Neural cell (in vitro differentiated cells): Measurements from ENCODE around the gene PRKRIP1. TPM values are rescaled to one million over a fixed set of nuclear protein-coding genes. Genes with fewer than 3 reads are reported as not detected.

ENCODE experiments used
- H2AFZ ChIP-seq: fragments of 200-600, 300-800 bp; sonication (generic), shearing (Covaris generic); 2 replicates; pipeline ENCODE4 v1.6.0; 2014; ENCODE audit warnings: low read depth, mild to moderate bottlenecking, antibody characterized with exemption, low read length, moderate library complexity
- H3F3A ChIP-seq: fragments of 200-600 bp; shearing (Covaris generic); 2 replicates; pipeline ENCODE4 v1.6.1; 2016; ENCODE audit warnings: mild to moderate bottlenecking, moderate library complexity, mixed read lengths, antibody characterized with exemption, low read length; ENCODE audit not compliant: insufficient read depth, poor library complexity, severe bottlenecking
- H3K27ac ChIP-seq: fragments of 200-600, 300-800 bp; sonication (generic), shearing (Covaris generic); 2 replicates; pipeline ENCODE4 v1.5.1; 2014; ENCODE audit warnings: mild to moderate bottlenecking, low read length, moderate library complexity
- H3K27me3 ChIP-seq: fragments of 300-800, 200-600 bp; sonication (generic), shearing (Covaris generic); 2 replicates; pipeline ENCODE4 v1.6.0; 2014; ENCODE audit warnings: mild to moderate bottlenecking, low read depth, low read length, moderate library complexity; ENCODE audit not compliant: insufficient read depth
- H3K36me3 ChIP-seq: fragments of 300-800, 200-600 bp; sonication (generic), shearing (Covaris generic); 2 replicates; pipeline ENCODE4 v1.5.1; 2014; ENCODE audit warnings: mild to moderate bottlenecking, antibody characterized with exemption, low read length, moderate library complexity; ENCODE audit not compliant: insufficient read depth
- H3K4me2 ChIP-seq: fragments of 300-800, 200-600 bp; sonication (generic), shearing (Covaris generic); 2 replicates; pipeline ENCODE4 v1.6.0; 2014; ENCODE audit warnings: mild to moderate bottlenecking, low read length
- H3K4me3 ChIP-seq: fragments of 300-800, 200-600 bp; sonication (generic), shearing (Covaris generic); 2 replicates; pipeline ENCODE4 v1.5.1; 2014; ENCODE audit warnings: mild to moderate bottlenecking, low read length, moderate library complexity
- H3K79me2 ChIP-seq: fragments of 200-600 bp; shearing (Covaris generic); replicated peaks from 2 replicates; pipeline ENCODE4 v1.6.0; 2014; ENCODE audit warnings: mild to moderate bottlenecking, low read length, moderate library complexity; ENCODE audit not compliant: insufficient read depth
- H3K9ac ChIP-seq: fragments of 300-800, 200-600 bp; sonication (generic), shearing (Covaris generic); 2 replicates; pipeline ENCODE4 v1.6.1; 2016; ENCODE audit warnings: mild to moderate bottlenecking, low read length, mixed read lengths
- H3K9me2 ChIP-seq: fragments of 200-600 bp; shearing (Covaris generic); 2 replicates; pipeline ENCODE4 v1.6.1; 2016; ENCODE audit warnings: mild to moderate bottlenecking, low read length, mixed read lengths; ENCODE audit not compliant: insufficient read depth
- H3K9me3 ChIP-seq: fragments of 200-600, 300-800 bp; sonication (generic), shearing (Covaris generic); 2 replicates; pipeline ENCODE4 v1.6.1; 2016; ENCODE audit warnings: mild to moderate bottlenecking, mixed run types, low read length, moderate library complexity, mixed read lengths
- H4K20me1 ChIP-seq: fragments of 200-600 bp; shearing (Covaris generic); 2 replicates; pipeline ENCODE4 v1.6.1; 2016; ENCODE audit warnings: mild to moderate bottlenecking, mixed run types; ENCODE audit not compliant: insufficient read depth
- EP300 ChIP-seq: fragments of 450-650 bp; conservative IDR thresholded peaks from 2 replicates; pipeline ENCODE4 v1.6.1; 2014; ENCODE audit warnings: antibody characterized with exemption, mild to moderate bottlenecking, moderate library complexity; ENCODE audit not compliant: poor library complexity, severe bottlenecking
- EZH2 ChIP-seq: fragments of 200-600, 300-800 bp; shearing (Covaris generic), sonication (generic); IDR thresholded peaks from 2 replicates; pipeline ENCODE4 v1.6.1; 2014; ENCODE audit warnings: antibody characterized with exemption, low read length, borderline replicate concordance, mild to moderate bottlenecking; ENCODE audit not compliant: insufficient read depth, poor library complexity, severe bottlenecking
- MXI1 ChIP-seq: fragments of 450-650 bp; conservative IDR thresholded peaks from 2 replicates; pipeline ENCODE4 v1.6.1; 2014; ENCODE audit warnings: antibody characterized with exemption, mild to moderate bottlenecking; ENCODE audit not compliant: poor library complexity, severe bottlenecking
- POLR2AphosphoS5 ChIP-seq: IDR thresholded peaks from 2 replicates; pipeline ENCODE4 v1.6.1; 2012
- RAD21 ChIP-seq: fragments of 450-650 bp; conservative IDR thresholded peaks from 2 replicates; pipeline ENCODE4 v1.6.1; 2014; ENCODE audit warnings: antibody characterized with exemption, mild to moderate bottlenecking, moderate library complexity
- REST ChIP-seq: IDR thresholded peaks from 2 replicates; pipeline ENCODE4 v1.6.1; 2012; ENCODE audit warnings: borderline replicate concordance
- SMC3 ChIP-seq: fragments of 450-650 bp; conservative IDR thresholded peaks from 2 replicates; pipeline ENCODE4 v1.6.1; 2014; ENCODE audit warnings: antibody characterized with exemption, mild to moderate bottlenecking, moderate library complexity; ENCODE audit not compliant: poor library complexity
- TAF1 ChIP-seq: IDR thresholded peaks from 2 replicates; pipeline ENCODE4 v1.6.1; 2012; ENCODE audit warnings: low read depth
- polyA plus RNA-seq: library from polyadenylated mRNA; depleted of rRNA; stranded (reverse); fragments of >200 nt; gene quantifications from 2 replicates; pipeline ENCODE4 v1.2.3, GENCODE V29; 2014
- TF ChIP-seq, protein P1 (sequence below): fragments of 450-650 bp; IDR thresholded peaks from 2 replicates; pipeline ENCODE4 v1.5.1; 2014; ENCODE audit warnings: antibody characterized with exemption, mild to moderate bottlenecking, moderate library complexity; ENCODE audit not compliant: poor library complexity, severe bottlenecking

The PRKRIP1 gene
- polyA plus RNA-seq, 1 donor from 2014 or later: 113 TPM

GRCh38 chr7:102410918-102411317, 14.8 kb downstream of the PRKRIP1 start:
- TF ChIP-seq EP300: no peak
- TF ChIP-seq POLR2AphosphoS5: no peak
- TF ChIP-seq SMC3: no peak
- TF ChIP-seq REST: no peak
- TF ChIP-seq RAD21: no peak
- no peak for TF ChIP-seq TAF1
- TF ChIP-seq MXI1: no peak
- TF ChIP-seq, protein P1, sequence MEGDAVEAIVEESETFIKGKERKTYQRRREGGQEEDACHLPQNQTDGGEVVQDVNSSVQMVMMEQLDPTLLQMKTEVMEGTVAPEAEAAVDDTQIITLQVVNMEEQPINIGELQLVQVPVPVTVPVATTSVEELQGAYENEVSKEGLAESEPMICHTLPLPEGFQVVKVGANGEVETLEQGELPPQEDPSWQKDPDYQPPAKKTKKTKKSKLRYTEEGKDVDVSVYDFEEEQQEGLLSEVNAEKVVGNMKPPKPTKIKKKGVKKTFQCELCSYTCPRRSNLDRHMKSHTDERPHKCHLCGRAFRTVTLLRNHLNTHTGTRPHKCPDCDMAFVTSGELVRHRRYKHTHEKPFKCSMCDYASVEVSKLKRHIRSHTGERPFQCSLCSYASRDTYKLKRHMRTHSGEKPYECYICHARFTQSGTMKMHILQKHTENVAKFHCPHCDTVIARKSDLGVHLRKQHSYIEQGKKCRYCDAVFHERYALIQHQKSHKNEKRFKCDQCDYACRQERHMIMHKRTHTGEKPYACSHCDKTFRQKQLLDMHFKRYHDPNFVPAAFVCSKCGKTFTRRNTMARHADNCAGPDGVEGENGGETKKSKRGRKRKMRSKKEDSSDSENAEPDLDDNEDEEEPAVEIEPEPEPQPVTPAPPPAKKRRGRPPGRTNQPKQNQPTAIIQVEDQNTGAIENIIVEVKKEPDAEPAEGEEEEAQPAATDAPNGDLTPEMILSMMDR: no peak
- TF ChIP-seq EZH2: no peak
- H3K9ac ChIP-seq: no peak overlapping the region
- no peaks in the 10 kb centered on the region for H3K9me2 ChIP-seq
- H4K20me1 ChIP-seq: no peaks in the 10 kb centered on the region
- no peaks in the 10 kb centered on the region for H3K79me2 ChIP-seq
- no peaks in the 10 kb centered on the region for H3K27me3 ChIP-seq
- H3K9me3 ChIP-seq: no peaks in the 10 kb centered on the region
- no peaks in the 10 kb centered on the region for H3F3A ChIP-seq
- peaks cover 10% of the 10 kb centered on the region for H3K36me3 ChIP-seq
- H2AFZ ChIP-seq: no peak overlapping the region
- H3K4me2 ChIP-seq: no peak overlapping the region
- no peak overlapping the region for H3K27ac ChIP-seq
- no peak overlapping the region for H3K4me3 ChIP-seq

DNA sequence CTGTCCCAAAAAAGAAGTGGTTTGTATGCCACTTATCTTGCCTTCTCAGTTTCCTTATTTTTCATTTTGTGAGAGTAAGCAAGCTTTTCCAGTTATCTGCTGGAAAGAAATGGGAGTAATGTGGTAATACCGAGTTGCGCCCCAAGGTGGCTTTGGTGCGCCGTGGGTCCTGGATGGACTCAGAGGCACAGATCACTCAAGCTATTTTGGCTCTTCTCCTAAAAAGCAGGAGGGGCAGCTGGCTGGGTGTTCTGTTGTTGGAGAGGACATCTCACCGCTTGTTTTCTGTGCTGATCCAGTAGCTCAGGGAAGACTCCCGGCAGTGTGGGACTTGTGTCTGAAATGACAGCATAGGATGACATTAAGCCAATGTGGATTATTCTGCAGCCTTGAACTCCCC, 16.4 kb downstream of the PRKRIP1 start:
- Histone ChIP-seq H3K9me3 (no peaks in the 10 kb centered on the region), H4K20me1 (no peaks in the 10 kb centered on the region), H3K9ac (no peak overlapping the region), H3K4me3 (no peak overlapping the region), H3K79me2 (no peaks in the 10 kb centered on the region), H2AFZ (no peak overlapping the region), H3K9me2 (no peaks in the 10 kb centered on the region), H3F3A (no peaks in the 10 kb centered on the region), H3K4me2 (no peak overlapping the region), H3K27me3 (no peaks in the 10 kb centered on the region), H3K36me3 (peaks cover 3% of the 10 kb centered on the region), H3K27ac (no peak overlapping the region)
- TF ChIP-seq RAD21 (no peak), POLR2AphosphoS5 (no peak), MXI1 (no peak), EZH2 (no peak), TAF1 (no peak), SMC3 (no peak), EP300 (no peak), REST (no peak)
- TF ChIP-seq, protein P1: no peak
